MM.1S (cell line): ENCODE measurements around the gene ELMO3.

ENCODE experiments used
- DNase-seq: peaks from one replicate; pipeline ENCODE4 v3.0.0-alpha.2; 2015
- H2AFZ ChIP-seq: fragments of 300-600 bp; sonication (generic); 2 replicates; pipeline ENCODE4 v1.6.0; 2016; ENCODE audit warnings: antibody characterized with exemption, low read length
- H3F3A ChIP-seq: fragments of 300-600 bp; sonication (generic); 2 replicates; pipeline ENCODE4 v1.6.1; 2016; ENCODE audit warnings: mild to moderate bottlenecking, antibody characterized with exemption, low read length, moderate library complexity, mixed read lengths; ENCODE audit not compliant: insufficient read depth
- H3K27ac ChIP-seq: fragments of 300-600 bp; sonication (generic); 2 replicates; pipeline ENCODE4 v1.5.1; 2016; ENCODE audit warnings: mild to moderate bottlenecking, low read length
- H3K27me3 ChIP-seq: fragments of 300-600 bp; sonication (generic); replicated peaks from 2 replicates; pipeline ENCODE4 v1.6.0; 2016; ENCODE audit warnings: low read length; ENCODE audit not compliant: insufficient read depth
- H3K36me3 ChIP-seq: fragments of 300-600 bp; sonication (generic); replicated peaks from 2 replicates; pipeline ENCODE4 v1.6.1; 2016; ENCODE audit warnings: mild to moderate bottlenecking, low read length, mixed read lengths; ENCODE audit not compliant: insufficient read depth
- H3K4me1 ChIP-seq: fragments of 300-600 bp; sonication (generic); 2 replicates; pipeline ENCODE4 v1.6.1; 2016; ENCODE audit warnings: low read length, mixed read lengths
- H3K4me2 ChIP-seq: fragments of 300-600 bp; sonication (generic); 2 replicates; pipeline ENCODE4 v1.6.0; 2016; ENCODE audit warnings: low read depth, low read length
- H3K4me3 ChIP-seq: fragments of 300-600 bp; sonication (generic); 2 replicates; pipeline ENCODE4 v1.5.1; 2016; ENCODE audit warnings: low read length, mixed read lengths
- H3K79me2 ChIP-seq: fragments of 300-600 bp; sonication (generic); 2 replicates; pipeline ENCODE4 v1.6.1; 2016; ENCODE audit warnings: mixed run types, low read length, mixed read lengths
- H3K9ac ChIP-seq: fragments of 300-600 bp; sonication (generic); 2 replicates; pipeline ENCODE4 v1.6.1; 2016; ENCODE audit warnings: low read length, mixed read lengths
- H3K9me2 ChIP-seq: fragments of 300-600 bp; sonication (generic); replicated peaks from 2 replicates; pipeline ENCODE4 v1.6.1; 2016; ENCODE audit warnings: mild to moderate bottlenecking, low read length, mixed read lengths; ENCODE audit not compliant: insufficient read depth
- H3K9me3 ChIP-seq: fragments of 300-600 bp; sonication (generic); replicated peaks from 2 replicates; pipeline ENCODE4 v1.6.1; 2016; ENCODE audit warnings: mild to moderate bottlenecking, low read length, mixed read lengths; ENCODE audit not compliant: insufficient read depth
- H4K20me1 ChIP-seq: fragments of 300-600 bp; sonication (generic); 2 replicates; pipeline ENCODE4 v1.6.1; 2016; ENCODE audit warnings: mild to moderate bottlenecking, low read length, moderate library complexity, mixed read lengths; ENCODE audit not compliant: insufficient read depth
- CTCF ChIP-seq: fragments of 300-600 bp; sonication (generic); IDR thresholded peaks from 2 replicates; pipeline ENCODE4 v1.5.1; 2016; ENCODE audit warnings: antibody characterized with exemption, low read length, mixed read lengths
- EZH2 ChIP-seq: fragments of 300-600 bp; sonication (generic); optimal IDR thresholded peaks from 2 replicates; pipeline ENCODE3; 2017; ENCODE audit warnings: low read depth, mild to moderate bottlenecking, antibody characterized with exemption, low read length, mixed read lengths
- EZH2phosphoT487 ChIP-seq: fragments of 300-600 bp; sonication (generic); IDR thresholded peaks from 2 replicates; pipeline ENCODE4 v1.6.1; 2018; ENCODE audit warnings: antibody characterized with exemption, low read length

The ELMO3 gene

GRCh38 chr16:67202956-67203493 lies 4.1 kb downstream of the ELMO3 start:
- Histone ChIP-seq H3K27me3 (no peaks in the 10 kb centered on the region), H4K20me1 (no peaks in the 10 kb centered on the region), H2AFZ (no peak overlapping the region), H3K9me3 (no peaks in the 10 kb centered on the region), H3K9me2 (no peaks in the 10 kb centered on the region), H3F3A (no peaks in the 10 kb centered on the region), H3K27ac (no peak overlapping the region), H3K9ac (no peak overlapping the region), H3K79me2 (no peaks in the 10 kb centered on the region), H3K4me3 (no peak overlapping the region), H3K36me3 (no peaks in the 10 kb centered on the region), H3K4me2 (no peak overlapping the region), H3K4me1 (no peaks in the 10 kb centered on the region)
- DNase-seq: no peak
- TF ChIP-seq EZH2 (no peak), CTCF (no peak), EZH2phosphoT487 (no peak)

- no peaks in the 10 kb centered on the region for H3K9me3 ChIP-seq
- no peaks in the 10 kb centered on the region for H3K36me3 ChIP-seq
- H3K27ac ChIP-seq: no peak overlapping the region
- no peaks in the 10 kb centered on the region for H4K20me1 ChIP-seq
- H3K4me1 ChIP-seq: no peaks in the 10 kb centered on the region
- H3K79me2 ChIP-seq: no peaks in the 10 kb centered on the region
- H2AFZ ChIP-seq: no peak overlapping the region
- no peak overlapping the region for H3K4me2 ChIP-seq
- no peak for DNase-seq
- H3K27me3 ChIP-seq: no peaks in the 10 kb centered on the region
- H3K9ac ChIP-seq: no peak overlapping the region
- H3F3A ChIP-seq: no peaks in the 10 kb centered on the region
- no peak overlapping the region for H3K4me3 ChIP-seq
- no peak for TF ChIP-seq EZH2phosphoT487
- no peak for TF ChIP-seq EZH2
- no peak for TF ChIP-seq CTCF
- H3K9me2 ChIP-seq: no peaks in the 10 kb centered on the region
These were observed 5.1 kb downstream of the ELMO3 start for GRCh38 chr16:67204076-67204475.

GRCh38 chr16:67206129-67206837 lies 7.4 kb downstream of the ELMO3 start:
- Histone ChIP-seq H3K9me3 (no peaks in the 10 kb centered on the region), H3K36me3 (no peaks in the 10 kb centered on the region), H3K4me2 (no peak overlapping the region), H3K27ac (no peak overlapping the region), H3K79me2 (no peaks in the 10 kb centered on the region), H3K4me1 (no peaks in the 10 kb centered on the region), H3K4me3 (no peak overlapping the region), H4K20me1 (no peaks in the 10 kb centered on the region), H3K9ac (no peak overlapping the region), H3F3A (no peaks in the 10 kb centered on the region), H3K9me2 (no peaks in the 10 kb centered on the region), H3K27me3 (no peaks in the 10 kb centered on the region), H2AFZ (no peak overlapping the region)
- TF ChIP-seq CTCF (no peak), EZH2phosphoT487 (no peak), EZH2 (no peak)
- no peak for DNase-seq
